Measurements from ENCODE around the gene RCSD1. TPM values are rescaled to one million over a fixed set of nuclear protein-coding genes. Genes with fewer than 3 reads are reported as not detected.

The RCSD1 gene
- total and polyA plus RNA-seq, 8 donors: 6.0 to 43.7 (median 19.7) TPM

DNA sequence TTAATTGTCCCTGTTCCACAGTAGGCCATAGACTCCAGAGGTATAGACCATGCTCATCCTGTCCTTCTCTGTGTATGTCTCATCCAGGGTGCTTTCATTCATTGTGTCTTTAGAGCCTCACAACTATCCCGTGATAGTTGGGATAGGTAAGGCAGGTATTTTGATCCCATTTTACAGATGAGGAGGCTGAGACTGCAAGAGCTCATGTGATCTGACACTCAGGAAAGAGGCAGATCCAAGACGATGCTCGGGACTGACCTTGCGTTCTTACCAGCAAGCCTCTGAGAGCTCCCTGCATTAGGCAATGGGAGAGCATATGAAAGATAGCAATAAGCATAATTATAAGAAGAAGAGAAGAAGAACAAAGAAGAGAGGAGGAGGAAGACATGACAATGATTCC, 42.8 kb downstream of the RCSD1 start:
- intact Hi-C loops (cut with DNase I; ENCODE audit: low total_unique reads): no loop called here
- no peak for DNase-seq
- peaks cover 0 to 9% (median 0%) of the 10 kb centered on the region in 4 donors for H3K36me3 ChIP-seq
- WGBS, 5 donors: 70 to 90% (median 72%) methylated on average over 4 of the region's 4 CpGs
- no peak overlapping the region for H3K4me3 ChIP-seq
- no peaks in the 10 kb centered on the region for H3K27me3 ChIP-seq
- no peak overlapping the region for H3K27ac ChIP-seq
- no peak for TF ChIP-seq POLR2AphosphoS5 (IDR thresholded peaks at IDR 0.05)
- TF ChIP-seq POLR2A (IDR thresholded peaks at IDR 0.05): no peak
- no peak for TF ChIP-seq EP300 (IDR thresholded peaks at IDR 0.05)
- H3K9me3 ChIP-seq: no peaks in the 10 kb centered on the region
- peaks cover 0 to 15% (median 4%) of the 10 kb centered on the region in 4 donors for H3K4me1 ChIP-seq

GRCh38 chr1:167673265-167673664, 43.2 kb downstream of the RCSD1 start:
- no peak for DNase-seq
- intact Hi-C loops (cut with DNase I; ENCODE audit: low total_unique reads): no loop called here
- peaks cover 0 to 12% (median 4%) of the 10 kb centered on the region in 4 donors for H3K4me1 ChIP-seq
- H3K27ac ChIP-seq: no peak overlapping the region
- H3K4me3 ChIP-seq: no peak overlapping the region
- TF ChIP-seq CTCF (IDR thresholded peaks at IDR 0.05): no peak
- peaks cover 0 to 9% (median 0%) of the 10 kb centered on the region in 4 donors for H3K36me3 ChIP-seq
- H3K9me3 ChIP-seq: no peaks in the 10 kb centered on the region
- no peaks in the 10 kb centered on the region for H3K27me3 ChIP-seq
- 78 to 93% (median 88%) methylated on average over 4 of the region's 4 CpGs for WGBS, 5 donors

DNA sequence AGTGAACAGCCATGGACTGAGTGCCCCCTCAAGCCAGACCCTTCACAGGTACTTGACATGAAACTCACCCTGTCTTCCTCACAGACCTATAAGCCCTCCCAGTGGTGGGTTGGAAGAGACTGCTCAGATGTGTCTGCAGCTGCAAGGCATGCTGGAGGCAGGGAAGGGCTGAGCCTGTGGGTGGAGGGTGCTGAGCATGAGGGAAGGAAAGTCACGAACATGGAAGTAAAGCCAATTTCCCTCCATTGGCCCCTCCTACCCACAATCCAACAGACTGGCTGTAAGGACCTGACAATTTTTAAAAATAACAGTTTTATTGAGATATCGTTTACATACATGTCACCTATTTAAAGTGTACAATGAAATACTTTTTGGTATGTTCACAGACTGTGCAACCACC, 44.1 kb downstream of the RCSD1 start:
- DNase-seq: no peak
- no peaks in the 10 kb centered on the region for H3K27me3 ChIP-seq
- peaks cover 0 to 9% (median 2%) of the 10 kb centered on the region in 4 donors for H3K4me1 ChIP-seq
- H3K36me3 ChIP-seq: peaks cover 0 to 9% (median 0%) of the 10 kb centered on the region in 4 donors
- H3K27ac ChIP-seq: no peak overlapping the region
- WGBS, 5 donors: 63 to 81% (median 74%) methylated on average over 2 of the region's 2 CpGs
- H3K9me3 ChIP-seq: no peaks in the 10 kb centered on the region
- intact Hi-C loops (cut with DNase I; ENCODE audit: low total_unique reads): no loop called here
- no peak for TF ChIP-seq POLR2AphosphoS5 (IDR thresholded peaks at IDR 0.05)
- TF ChIP-seq CTCF (IDR thresholded peaks at IDR 0.05): no peak
- no peak for TF ChIP-seq EP300 (IDR thresholded peaks at IDR 0.05)
- no peak for TF ChIP-seq POLR2A (IDR thresholded peaks at IDR 0.05)
- no peak overlapping the region for H3K4me3 ChIP-seq

- intact Hi-C loops (cut with DNase I; ENCODE audit: low total_unique reads): no loop called here
- Histone ChIP-seq H3K36me3 (peaks cover 0 to under 1% (median 0%) of the 10 kb centered on the region in 4 donors), H3K27me3 (no peaks in the 10 kb centered on the region), H3K4me1 (peaks cover 0 to 11% (median 6%) of the 10 kb centered on the region in 4 donors), H3K4me3 (no peak overlapping the region), H3K9me3 (no peaks in the 10 kb centered on the region), H3K27ac (no peak overlapping the region)
- no peak for TF ChIP-seq POLR2A (IDR thresholded peaks at IDR 0.05)
- TF ChIP-seq CTCF (IDR thresholded peaks at IDR 0.05): no peak
- TF ChIP-seq POLR2AphosphoS5 (IDR thresholded peaks at IDR 0.05): no peak
- TF ChIP-seq EP300 (IDR thresholded peaks at IDR 0.05): no peak
- no peak for DNase-seq
- WGBS, 5 donors: 80 to 92% (median 83%) methylated on average over 5 of the region's 5 CpGs
Observed at GRCh38 chr1:167675440-167675839, 45.4 kb downstream of the RCSD1 start.

GRCh38 chr1:167676205-167676915, 46.3 kb downstream of the RCSD1 start:
- Histone ChIP-seq H3K4me3 (no peak overlapping the region), H3K9me3 (no peaks in the 10 kb centered on the region), H3K4me1 (peaks cover 6 to 19% (median 14%) of the 10 kb centered on the region in 4 donors), H3K27me3 (no peaks in the 10 kb centered on the region), H3K36me3 (no peaks in the 10 kb centered on the region), H3K27ac (no peak overlapping the region)
- TF ChIP-seq POLR2AphosphoS5 (IDR thresholded peaks at IDR 0.05) (no peak), EP300 (IDR thresholded peaks at IDR 0.05) (no peak), POLR2A (IDR thresholded peaks at IDR 0.05) (no peak), CTCF (IDR thresholded peaks at IDR 0.05) (no peak)
- WGBS, 5 donors: 80 to 95% (median 87%) methylated on average over 2 of the region's 2 CpGs
- no peak for DNase-seq
- intact Hi-C loops (cut with DNase I; ENCODE audit: low total_unique reads): no loop called here

All from stomach (tissue), 9 donors.